NCI-H510A (cell line): ENCODE data around the gene P2RY13.

Experiments
- DNase-seq: peaks from one replicate; lab custom pipeline; 2025; lab: John Stamatoyannopoulos, UW

P2RY13 gene

GRCh38 chr3:151293127-151293526 lies 36.2 kb downstream of the P2RY13 start:
- no peak for DNase-seq

GRCh38 chr3:151290673-151291072 lies 38.7 kb downstream of the P2RY13 start:
- DNase-seq, result no peak

- DNase-seq, result no peak
These were observed 39.9 kb downstream of the P2RY13 start for GRCh38 chr3:151289445-151289844.

- no peak for DNase-seq
These were observed 43.4 kb downstream of the P2RY13 start for GRCh38 chr3:151285940-151286339.

- DNase-seq, result no peak
These were observed 45.4 kb downstream of the P2RY13 start for GRCh38 chr3:151283907-151284461.

- no peak for DNase-seq
These were observed 46.0 kb downstream of the P2RY13 start for GRCh38 chr3:151283387-151283786.

GRCh38 chr3:151282921-151283320 lies 46.4 kb downstream of the P2RY13 start:
- DNase-seq, result no peak

- DNase-seq, result no peak
These were observed 47.6 kb downstream of the P2RY13 start for GRCh38 chr3:151281671-151282324.

- DNase-seq, result no peak
These were observed 51.1 kb downstream of the P2RY13 start, which contains the start of gene P2RY14 for GRCh38 chr3:151278230-151278629. Gene P2RY14 (minus strand): TSS chr3:151278542. CDS start chr3:151214316, 64,226 bp downstream.

GRCh38 chr3:151276687-151277042 lies 52.7 kb downstream of the P2RY13 start:
- no peak for DNase-seq
